HG03135 (cell line): ENCODE measurements around the gene PTS.
A peak's percentile ranks its signal among the peaks of the same experiment; 100 is the strongest.
"Not testable (repeated sequence)": the region's sequence is repeated elsewhere in the genome, so short reads cannot be mapped to it uniquely, and the experiment has no call there.

ENCODE experiments used
- ATAC-seq: cut with Tn5 transposase; IDR thresholded peaks from one replicate; pipeline ENCODE4 v1.9.1; 2021; ENCODE audit warnings: mild to moderate bottlenecking, moderate library complexity; ENCODE audit not compliant: unreplicated experiment

Gene PTS

DNA sequence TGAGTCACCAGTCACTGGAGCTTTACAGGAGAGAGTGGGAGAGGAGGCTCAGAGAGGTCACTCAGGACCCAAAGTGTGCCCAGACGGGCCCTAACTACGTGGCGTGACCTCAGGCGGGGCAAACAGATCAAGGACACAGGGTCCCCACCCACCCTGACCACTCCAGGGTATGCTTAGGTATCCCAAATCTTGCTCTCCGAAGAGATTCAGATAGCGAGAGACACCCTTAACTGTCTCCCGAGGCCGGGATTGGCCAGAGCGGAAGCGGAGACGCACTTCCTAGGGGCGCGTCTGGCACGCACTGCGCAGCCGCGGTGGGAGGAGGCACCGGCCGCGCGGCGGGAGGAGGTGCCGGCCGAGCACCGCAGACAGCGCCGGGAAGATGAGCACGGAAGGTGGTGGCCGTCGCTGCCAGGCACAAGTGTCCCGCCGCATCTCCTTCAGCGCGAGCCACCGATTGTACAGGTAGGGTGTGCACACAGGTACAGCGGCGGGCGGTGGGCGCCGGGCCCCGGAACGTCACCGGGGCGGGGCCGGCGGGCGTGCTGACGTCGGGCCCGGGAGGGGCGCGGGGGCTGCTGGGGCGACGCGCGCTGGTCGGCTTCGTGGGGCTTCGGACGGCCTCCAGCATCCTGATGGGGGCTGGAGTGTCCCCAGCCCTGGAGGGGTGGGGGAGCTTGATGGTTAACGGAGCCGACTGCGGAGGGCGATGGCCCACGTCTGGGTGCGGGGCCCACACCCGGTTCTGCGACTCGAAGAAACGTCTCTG, at the start of gene PTS:
Gene PTS (plus strand): TSS at position 367 of the 769 bp plus-strand sequence. CDS start 16 bp downstream, at position 383.
- peak; percentile 97 for ATAC-seq

- ATAC-seq = no peak
Measured at GRCh38 chr11:112177589-112177988, 48.6 kb upstream of the PTS start.

- ATAC-seq = no peak
Measured at GRCh38 chr11:112178428-112178827, 47.8 kb upstream of the PTS start.

DNA sequence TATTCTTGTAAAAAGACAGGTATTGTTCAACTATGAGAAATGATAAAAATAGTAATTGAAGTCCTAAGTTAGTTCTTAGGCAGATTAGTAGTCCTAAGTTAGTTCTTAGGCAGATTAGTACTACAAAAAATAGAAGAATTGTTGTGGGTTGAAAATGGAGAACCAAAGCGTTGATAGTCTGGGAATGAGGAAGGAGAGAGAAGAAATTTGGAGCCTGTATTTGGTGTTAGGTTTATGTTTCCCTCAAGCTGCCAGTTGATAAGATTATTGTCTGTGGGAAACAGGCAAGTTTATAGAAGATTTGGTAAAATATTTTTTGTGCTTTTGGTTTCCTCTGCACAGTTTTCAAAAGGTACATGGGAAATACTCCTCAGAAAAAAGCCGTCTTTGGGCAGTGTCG, 47.3 kb upstream of the PTS start:
- no peak for ATAC-seq

- no peak for ATAC-seq
Measured at GRCh38 chr11:112179601-112180000, 46.6 kb upstream of the PTS start.

- ATAC-seq = no peak
Measured at GRCh38 chr11:112182867-112183266, 43.4 kb upstream of the PTS start.

DNA sequence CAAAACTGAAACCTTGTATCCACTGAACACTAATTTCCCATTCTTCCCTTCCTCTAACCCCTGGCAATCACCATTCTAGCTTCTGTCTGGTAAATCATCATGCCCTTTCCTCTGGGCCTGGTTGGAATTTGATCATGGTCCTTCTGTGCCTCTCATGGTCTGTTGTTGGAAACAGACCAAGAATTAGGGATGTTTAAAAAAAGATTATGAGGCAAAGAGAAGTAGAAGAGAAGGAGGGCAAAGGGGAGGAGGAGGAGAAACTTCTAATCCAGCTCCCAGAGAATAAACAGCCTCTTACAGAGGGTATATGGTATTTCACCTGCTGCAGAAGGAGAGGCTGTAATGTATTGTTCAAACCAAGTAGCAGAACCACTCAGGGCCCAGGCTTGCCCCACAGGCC, 40.3 kb upstream of the PTS start:
- ATAC-seq = no peak

DNA sequence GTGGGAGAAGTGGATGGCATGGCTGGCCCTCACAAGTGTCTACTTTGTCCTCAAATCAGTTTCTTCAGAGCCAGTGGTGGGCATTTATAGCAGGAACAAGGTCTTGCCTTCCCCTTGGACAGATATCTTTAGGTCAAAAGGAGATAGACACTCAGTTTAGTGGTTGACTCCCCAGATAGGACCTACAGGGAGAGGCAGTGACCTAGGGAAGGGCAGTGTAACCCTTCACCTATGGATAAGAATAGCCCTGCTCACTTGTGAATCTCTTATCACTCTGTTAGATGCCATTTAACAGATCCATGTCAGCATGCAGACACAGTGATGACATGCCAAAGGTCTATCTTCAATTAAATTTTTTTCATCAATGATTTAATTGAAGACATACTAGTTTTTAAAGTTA, 39.9 kb upstream of the PTS start:
- no peak for ATAC-seq

GRCh38 chr11:112195113-112195512, 31.1 kb upstream of the PTS start:
- ATAC-seq = not testable (repeated sequence)

GRCh38 chr11:112195951-112196351, 30.3 kb upstream of the PTS start:
- ATAC-seq = no peak

DNA sequence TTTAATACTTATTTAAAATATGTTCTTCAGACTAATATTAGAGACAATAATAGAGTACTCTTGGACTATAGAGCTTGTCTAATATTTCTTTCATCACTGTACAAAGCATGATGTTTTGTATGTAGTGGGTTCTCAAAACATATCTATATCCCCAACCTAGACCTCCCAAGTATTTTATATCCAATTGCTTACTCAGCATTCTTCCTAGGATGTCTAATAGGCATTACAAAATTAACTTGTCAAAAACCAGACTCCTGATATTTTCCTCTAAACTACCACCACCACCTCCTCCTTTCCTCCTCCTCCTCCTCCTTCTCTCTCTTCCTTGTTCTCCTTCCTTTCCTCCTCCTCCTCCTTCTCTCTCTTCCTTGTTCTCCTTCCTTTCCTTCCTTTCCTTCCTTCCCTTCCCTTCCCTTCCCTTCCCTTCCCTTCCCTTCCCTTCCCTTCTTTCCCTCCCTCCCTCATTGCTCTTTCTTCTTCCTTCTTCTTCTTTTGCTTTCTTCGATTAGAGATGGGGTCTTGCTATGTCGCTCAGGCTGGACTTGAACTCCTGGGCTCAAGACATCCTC, 29.6 kb upstream of the PTS start:
- no peak for ATAC-seq

- ATAC-seq = not testable (repeated sequence)
Measured at GRCh38 chr11:112199101-112199500, 27.1 kb upstream of the PTS start.

- ATAC-seq = no peak
Measured at GRCh38 chr11:112200252-112200651, 26.0 kb upstream of the PTS start.

DNA sequence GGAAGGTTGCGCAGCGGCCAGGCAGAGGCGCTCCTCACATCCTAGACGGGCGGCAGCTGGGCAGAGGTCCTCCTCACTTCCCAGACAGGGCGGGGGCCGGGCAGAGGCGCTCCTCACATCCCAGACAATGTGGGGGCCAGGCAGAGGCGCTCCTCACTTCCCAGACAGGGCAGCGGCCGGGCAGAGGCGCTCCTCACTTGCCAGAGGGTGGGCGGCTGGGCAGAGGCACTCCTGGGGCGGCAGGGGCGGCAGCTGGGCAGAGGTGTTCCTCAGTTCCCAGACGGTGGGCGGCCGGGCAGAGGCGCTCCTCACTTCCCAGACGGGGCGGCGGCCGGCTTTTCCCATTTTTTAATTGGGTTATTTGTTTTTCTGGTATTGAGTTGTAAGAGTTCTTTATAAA, 20.2 kb upstream of the PTS start:
- no peak for ATAC-seq

DNA sequence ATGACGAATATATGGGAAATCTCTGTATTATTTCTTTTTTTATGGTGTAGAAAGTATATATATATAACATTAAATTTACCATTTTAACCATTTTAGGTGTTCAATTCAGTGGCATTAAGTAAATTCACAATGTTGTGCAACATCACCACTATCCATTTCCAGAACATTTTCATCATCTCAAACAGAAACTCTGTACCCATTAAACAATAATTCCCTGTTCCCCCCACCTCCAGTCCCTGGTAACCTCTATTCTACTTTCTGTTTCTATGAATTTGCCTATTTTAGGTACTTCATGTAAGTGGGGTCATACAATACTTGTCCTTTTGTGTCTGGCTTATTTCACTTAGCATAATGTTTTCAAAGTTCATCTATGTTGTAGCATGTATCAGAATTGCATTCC, 15.3 kb upstream of the PTS start:
- ATAC-seq = no peak

DNA sequence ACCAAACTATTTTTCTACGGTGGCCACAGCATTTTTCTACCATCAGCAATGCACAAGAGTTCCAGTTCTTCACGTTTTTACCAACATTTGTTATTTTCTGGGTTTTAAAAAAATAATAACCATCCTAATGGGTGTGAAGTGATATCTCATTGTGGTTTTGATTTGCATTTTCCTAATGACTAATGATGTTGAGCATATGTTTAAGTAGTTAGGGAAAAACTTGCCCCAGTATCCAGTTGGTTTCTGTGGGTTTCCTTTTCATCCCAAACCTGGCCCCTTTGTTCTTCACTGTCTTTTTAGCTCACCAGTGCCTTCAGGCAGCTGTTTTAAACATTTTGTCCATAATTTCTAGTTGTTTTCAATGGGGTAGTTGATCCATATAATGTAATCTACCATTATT, 14.7 kb upstream of the PTS start:
- ATAC-seq = no peak

DNA sequence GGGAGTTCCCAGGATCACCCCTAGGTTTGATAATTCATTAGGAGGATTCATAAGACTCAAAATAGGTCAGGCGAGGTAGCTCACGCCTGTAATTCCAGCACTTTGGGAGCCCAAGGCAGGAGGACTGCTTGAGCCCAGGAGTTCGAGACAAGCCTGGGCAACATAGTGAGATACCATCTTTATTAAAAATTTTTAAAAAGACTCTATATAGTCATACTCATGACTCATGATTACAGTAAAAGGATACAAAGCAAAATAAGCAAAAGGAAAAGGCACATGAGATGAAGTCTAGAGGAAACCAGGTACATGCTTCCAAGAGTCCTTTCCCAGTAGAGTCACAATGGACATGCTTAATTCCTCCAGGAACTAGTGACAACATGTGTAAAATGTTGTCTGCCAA, 13.9 kb upstream of the PTS start:
- no peak for ATAC-seq

DNA sequence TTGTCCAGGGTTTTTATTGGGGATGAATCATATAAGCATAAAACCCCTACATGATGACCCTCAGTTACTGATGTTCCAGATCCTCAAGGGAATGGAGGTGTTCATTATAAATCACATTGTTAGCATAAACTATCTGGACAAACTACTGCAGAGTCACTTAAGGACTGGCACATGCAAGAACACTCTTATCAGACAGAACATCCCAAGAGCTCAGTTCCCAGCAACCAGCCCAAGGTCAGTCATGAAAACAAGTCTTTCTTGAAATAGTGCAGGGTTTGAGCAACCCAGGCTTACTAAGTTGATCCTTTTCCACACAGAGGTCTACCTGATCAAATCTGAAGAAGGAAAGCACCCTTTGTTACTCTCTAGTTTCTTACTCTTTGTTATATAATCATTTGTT, 13.5 kb upstream of the PTS start:
- ATAC-seq = no peak

DNA sequence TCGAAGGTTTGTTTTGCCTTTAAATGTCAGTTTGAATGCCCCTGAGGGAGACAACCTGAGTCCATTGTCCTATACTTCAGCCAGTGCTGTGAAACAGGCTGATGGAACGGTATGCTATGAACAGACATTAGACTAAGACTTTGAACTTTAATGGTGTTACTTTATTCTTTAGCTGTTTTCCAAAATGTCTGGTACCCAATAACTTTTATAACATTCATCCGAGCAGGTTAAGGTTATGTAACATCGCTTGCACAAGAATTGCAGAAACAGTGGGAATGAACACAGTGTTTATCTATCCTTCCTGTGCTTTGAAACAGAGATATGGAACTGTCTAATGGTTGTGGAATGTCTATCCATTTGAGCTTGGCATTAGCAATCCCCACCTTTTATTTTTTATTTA, 12.5 kb upstream of the PTS start:
- no peak for ATAC-seq

DNA sequence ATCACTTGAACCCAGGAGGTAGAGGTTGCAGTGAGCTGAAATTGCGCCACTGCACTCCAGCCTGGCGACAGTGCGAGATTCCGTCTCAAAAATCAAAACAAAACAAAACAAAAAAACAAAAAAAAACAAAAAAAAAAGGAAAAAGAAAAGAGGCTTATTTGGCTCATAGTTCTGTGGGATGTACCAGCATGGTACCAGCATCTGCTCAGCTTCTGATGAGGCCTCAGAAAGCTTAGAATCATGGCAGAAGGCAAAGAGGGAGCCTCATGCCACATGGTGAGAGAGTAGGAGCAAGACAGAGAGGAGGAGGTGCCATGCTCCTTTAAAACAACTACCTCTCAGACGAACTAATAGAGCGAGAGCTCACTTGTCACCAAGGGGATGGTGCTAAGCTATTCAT, 10.6 kb upstream of the PTS start:
- ATAC-seq = no peak

GRCh38 chr11:112216561-112217105, 9.6 kb upstream of the PTS start:
- ATAC-seq = no peak

GRCh38 chr11:112219476-112220232, 6.6 kb upstream of the PTS start:
- peak; percentile 94 for ATAC-seq
